ENCODE data around the gene BRD4. TPM values are rescaled to one million over a fixed set of nuclear protein-coding genes. Genes with fewer than 3 reads are reported as not detected.

Gene BRD4
- total RNA-seq, 4 donors from 2014 or later: 7.7 to 38.2 (median 31.3) TPM

GRCh38 chr19:15195371-15196334 lies 136.7 kb downstream of the BRD4 start:
- TF ChIP-seq CTCF (IDR thresholded peaks at IDR 0.05) (peak in 4 of 6 experiments; percentile 10 to 44 (median 27)), POLR2A (IDR thresholded peaks at IDR 0.05) (no peak)
- peaks cover 32 to 76% (median 38%) of the 10 kb centered on the region in 3 donors for H3K4me1 ChIP-seq
- H3K36me3 ChIP-seq: peaks cover 6 to 46% (median 11%) of the 10 kb centered on the region in 3 donors
- peaks cover 0 to 72% (median 0%) of the 10 kb centered on the region in 4 donors for H3K27me3 ChIP-seq
- DNase-seq: no peak
- intact Hi-C loops (cut with DNase I): no loop called here
- 5 to 6% methylated on average over 15 to 30 of the region's 91 CpGs for WGBS, 2 donors
- H3K4me3 ChIP-seq: peak overlapping the region; percentile 24 to 63 (median 44)
- H3K9me3 ChIP-seq: no peaks in the 10 kb centered on the region
- H3K27ac ChIP-seq: peak overlapping the region; percentile 90 to 98 (median 94)

DNA sequence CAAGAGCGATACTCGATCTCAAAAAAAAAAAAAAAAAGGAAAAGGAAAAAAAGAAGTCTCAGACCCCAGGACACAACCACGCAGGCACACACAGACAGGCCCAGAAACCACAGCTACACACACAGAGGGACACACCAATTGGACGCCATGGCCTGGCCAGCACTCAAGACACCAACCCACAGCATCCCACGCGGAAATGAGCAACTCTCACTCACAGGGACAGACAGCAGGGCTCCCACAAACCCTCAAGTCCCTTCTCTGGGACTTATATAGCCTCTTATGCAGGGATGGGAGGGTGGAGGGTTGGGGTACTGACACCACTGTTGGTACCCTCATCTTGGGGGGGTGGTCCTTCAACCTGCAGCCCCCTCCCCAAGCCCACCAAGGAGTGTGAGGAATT lies 137.4 kb downstream of the BRD4 start:
- TF ChIP-seq CTCF (IDR thresholded peaks at IDR 0.05) (no peak), POLR2A (IDR thresholded peaks at IDR 0.05) (no peak)
- H3K9me3 ChIP-seq: no peaks in the 10 kb centered on the region
- H3K36me3 ChIP-seq: peaks cover 6 to 53% (median 11%) of the 10 kb centered on the region in 3 donors
- intact Hi-C loops (cut with DNase I): no loop called here
- peak overlapping the region; percentile 90 to 98 (median 94) for H3K27ac ChIP-seq
- H3K4me3 ChIP-seq: peak overlapping the region; percentile 24 to 63 (median 44)
- no peak for DNase-seq
- WGBS, 2 donors: 41 to 44% methylated on average over 5 to 6 of the region's 6 CpGs
- H3K27me3 ChIP-seq: peaks cover 0 to 65% (median 0%) of the 10 kb centered on the region in 4 donors
- peaks cover 27 to 68% (median 31%) of the 10 kb centered on the region in 3 donors for H3K4me1 ChIP-seq

- peak overlapping the region in 2 of 4 donors; percentile 2 to 11 for H3K27ac ChIP-seq
- H3K36me3 ChIP-seq: peaks cover 6 to 75% (median 17%) of the 10 kb centered on the region in 3 donors
- H3K4me3 ChIP-seq: no peak overlapping the region
- WGBS, 2 donors: no CpG with 5 or more reads among the region's 18 CpGs
- H3K9me3 ChIP-seq: no peaks in the 10 kb centered on the region
- TF ChIP-seq POLR2A (IDR thresholded peaks at IDR 0.05) (no peak), CTCF (IDR thresholded peaks at IDR 0.05) (no peak)
- DNase-seq: no peak
- intact Hi-C loops (cut with DNase I): no loop called here
- peaks cover 0 to 37% (median 0%) of the 10 kb centered on the region in 4 donors for H3K27me3 ChIP-seq
- H3K4me1 ChIP-seq: peaks cover 13 to 47% (median 14%) of the 10 kb centered on the region in 3 donors
Measured at GRCh38 chr19:15191982-15192381, 140.4 kb downstream of the BRD4 start.

- intact Hi-C loops (cut with DNase I): no loop called here
- peaks cover 9 to 42% (median 9%) of the 10 kb centered on the region in 3 donors for H3K4me1 ChIP-seq
- DNase-seq: no peak
- no peak for TF ChIP-seq CTCF (IDR thresholded peaks at IDR 0.05)
- TF ChIP-seq POLR2A (IDR thresholded peaks at IDR 0.05): no peak
- H3K4me3 ChIP-seq: no peak overlapping the region
- 84 to 97% methylated on average over 6 to 7 of the region's 18 CpGs for WGBS, 2 donors
- peaks cover 6 to 76% (median 21%) of the 10 kb centered on the region in 3 donors for H3K36me3 ChIP-seq
- peaks cover 0 to 34% (median 0%) of the 10 kb centered on the region in 4 donors for H3K27me3 ChIP-seq
- H3K9me3 ChIP-seq: no peaks in the 10 kb centered on the region
- no peak overlapping the region for H3K27ac ChIP-seq
Measured at GRCh38 chr19:15191514-15191913, 140.8 kb downstream of the BRD4 start.

DNA sequence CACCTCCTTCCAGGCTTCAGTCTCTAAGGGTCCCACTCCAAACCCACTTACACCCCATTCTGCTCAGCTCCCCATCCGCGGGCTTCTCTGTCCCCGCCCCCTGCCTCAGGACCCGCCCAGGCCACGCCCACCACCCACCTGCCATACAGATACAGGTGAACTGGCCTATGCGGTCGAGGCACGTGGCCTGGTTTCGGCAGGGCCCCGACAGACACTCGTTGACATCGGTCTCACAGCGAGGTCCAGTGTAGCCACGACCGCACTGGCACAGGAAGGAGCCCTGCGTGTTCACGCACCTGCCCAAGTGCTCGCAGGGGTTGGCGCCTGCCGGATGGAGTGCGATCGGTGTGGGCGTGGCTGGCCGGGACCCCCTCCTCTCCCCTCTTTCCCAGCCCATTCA lies 143.5 kb downstream of the BRD4 start:
- peaks cover 0 to 8% (median 0%) of the 10 kb centered on the region in 4 donors for H3K27me3 ChIP-seq
- DNase-seq: no peak
- intact Hi-C loops (cut with DNase I): no loop called here
- H3K9me3 ChIP-seq: no peaks in the 10 kb centered on the region
- H3K27ac ChIP-seq: no peak overlapping the region
- peaks cover 6 to 99% (median 40%) of the 10 kb centered on the region in 3 donors for H3K36me3 ChIP-seq
- 79 to 80% methylated on average over 1 to 10 of the region's 24 CpGs for WGBS, 2 donors
- H3K4me1 ChIP-seq: peaks cover 0 to 16% (median 0%) of the 10 kb centered on the region in 3 donors
- H3K4me3 ChIP-seq: no peak overlapping the region
- TF ChIP-seq POLR2A (IDR thresholded peaks at IDR 0.05) (no peak), CTCF (IDR thresholded peaks at IDR 0.05) (no peak)
